ENCODE results near the gene INVS. TPM values are rescaled to one million over a fixed set of nuclear protein-coding genes. Genes with fewer than 3 reads are reported as not detected.

Gene INVS
- total RNA-seq, 1 donor from 2014 or later: 22.3 TPM

DNA sequence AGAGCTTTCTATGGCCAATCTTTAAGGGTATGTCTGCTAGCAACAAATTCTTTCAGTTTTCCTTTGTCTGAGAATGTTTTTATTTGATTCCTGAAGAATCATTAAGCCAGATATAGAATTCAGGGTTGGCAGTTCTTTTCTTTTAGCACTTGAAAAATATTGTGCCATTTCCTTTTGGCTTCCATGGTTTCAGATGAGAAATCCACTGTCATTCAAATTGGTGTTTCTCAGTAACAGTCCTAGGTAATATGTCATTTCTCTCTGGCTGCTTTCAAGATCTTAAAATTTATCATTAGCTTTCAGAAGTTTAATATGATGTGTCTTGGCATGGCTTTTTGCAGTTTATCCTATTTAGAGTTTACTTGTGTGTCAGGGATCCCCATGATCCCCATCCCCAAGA lies 186.0 kb downstream of the INVS start:
- TF ChIP-seq, protein P1, sequence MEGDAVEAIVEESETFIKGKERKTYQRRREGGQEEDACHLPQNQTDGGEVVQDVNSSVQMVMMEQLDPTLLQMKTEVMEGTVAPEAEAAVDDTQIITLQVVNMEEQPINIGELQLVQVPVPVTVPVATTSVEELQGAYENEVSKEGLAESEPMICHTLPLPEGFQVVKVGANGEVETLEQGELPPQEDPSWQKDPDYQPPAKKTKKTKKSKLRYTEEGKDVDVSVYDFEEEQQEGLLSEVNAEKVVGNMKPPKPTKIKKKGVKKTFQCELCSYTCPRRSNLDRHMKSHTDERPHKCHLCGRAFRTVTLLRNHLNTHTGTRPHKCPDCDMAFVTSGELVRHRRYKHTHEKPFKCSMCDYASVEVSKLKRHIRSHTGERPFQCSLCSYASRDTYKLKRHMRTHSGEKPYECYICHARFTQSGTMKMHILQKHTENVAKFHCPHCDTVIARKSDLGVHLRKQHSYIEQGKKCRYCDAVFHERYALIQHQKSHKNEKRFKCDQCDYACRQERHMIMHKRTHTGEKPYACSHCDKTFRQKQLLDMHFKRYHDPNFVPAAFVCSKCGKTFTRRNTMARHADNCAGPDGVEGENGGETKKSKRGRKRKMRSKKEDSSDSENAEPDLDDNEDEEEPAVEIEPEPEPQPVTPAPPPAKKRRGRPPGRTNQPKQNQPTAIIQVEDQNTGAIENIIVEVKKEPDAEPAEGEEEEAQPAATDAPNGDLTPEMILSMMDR (IDR thresholded peaks at IDR 0.05): no peak
- no peak overlapping the region for H3K4me3 ChIP-seq
- intact Hi-C loops (cut with DNase I): no loop called here
- no peaks in the 10 kb centered on the region for H3K4me1 ChIP-seq
- no peaks in the 10 kb centered on the region for H3K27me3 ChIP-seq (ENCODE audit: low read depth)
- ATAC-seq (no peak), DNase-seq (no peak)
- peaks cover 7% of the 10 kb centered on the region for H3K9me3 ChIP-seq
- no peak overlapping the region for H3K27ac ChIP-seq
- H3K36me3 ChIP-seq: peaks cover 27% of the 10 kb centered on the region

DNA sequence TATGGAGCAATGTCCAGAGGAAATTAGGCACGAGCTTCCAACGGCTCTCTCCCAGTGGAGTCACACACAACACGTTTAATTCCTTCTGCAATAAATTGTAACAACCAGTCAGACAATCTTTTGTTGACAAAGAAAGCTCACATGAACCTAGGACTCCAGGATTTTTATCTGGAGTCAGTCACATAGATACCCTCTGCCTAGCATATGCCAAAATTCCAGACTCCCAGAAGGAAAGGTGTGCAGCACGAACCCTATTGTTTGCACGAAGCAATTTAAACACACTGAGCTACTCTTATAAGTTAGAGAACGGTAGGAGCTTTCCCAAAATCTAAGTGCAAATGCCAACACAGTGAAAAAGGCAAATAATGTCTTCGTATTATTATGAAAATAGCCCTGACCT lies 186.6 kb downstream of the INVS start:
- Histone ChIP-seq H3K36me3 (peaks cover 30% of the 10 kb centered on the region), H3K27ac (no peak overlapping the region), H3K4me1 (no peaks in the 10 kb centered on the region), H3K4me3 (no peak overlapping the region), H3K27me3 (ENCODE audit: low read depth) (no peaks in the 10 kb centered on the region), H3K9me3 (peaks cover 7% of the 10 kb centered on the region)
- DNase-seq (no peak), ATAC-seq (no peak)
- TF ChIP-seq, protein P1 (IDR thresholded peaks at IDR 0.05): no peak
- intact Hi-C loops (cut with DNase I): no loop called here

DNA sequence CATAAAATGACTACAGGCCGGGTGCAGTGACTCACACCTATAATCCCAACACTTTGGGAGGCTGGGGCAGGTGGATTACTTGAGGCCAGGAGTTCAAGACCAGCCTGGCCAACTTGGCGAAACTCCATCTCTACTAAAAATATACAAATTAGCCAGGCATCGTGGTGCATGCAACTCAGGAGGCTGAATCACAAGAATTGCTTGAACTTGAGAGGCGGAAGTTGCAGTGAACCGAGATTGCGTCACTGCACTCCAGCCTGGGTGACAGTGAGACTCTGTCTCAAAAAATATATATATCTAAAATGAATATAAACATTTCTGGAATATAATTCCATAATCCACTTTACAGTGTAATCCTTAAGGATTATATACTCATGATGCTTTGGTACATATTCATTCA lies 187.2 kb downstream of the INVS start:
- Histone ChIP-seq H3K4me3 (no peak overlapping the region), H3K4me1 (no peaks in the 10 kb centered on the region), H3K9me3 (peaks cover 7% of the 10 kb centered on the region), H3K27me3 (ENCODE audit: low read depth) (no peaks in the 10 kb centered on the region), H3K27ac (no peak overlapping the region), H3K36me3 (peaks cover 37% of the 10 kb centered on the region)
- intact Hi-C loops (cut with DNase I): no loop called here
- no peak for ATAC-seq
- DNase-seq: no peak
- TF ChIP-seq, protein P1 (IDR thresholded peaks at IDR 0.05): no peak

DNA sequence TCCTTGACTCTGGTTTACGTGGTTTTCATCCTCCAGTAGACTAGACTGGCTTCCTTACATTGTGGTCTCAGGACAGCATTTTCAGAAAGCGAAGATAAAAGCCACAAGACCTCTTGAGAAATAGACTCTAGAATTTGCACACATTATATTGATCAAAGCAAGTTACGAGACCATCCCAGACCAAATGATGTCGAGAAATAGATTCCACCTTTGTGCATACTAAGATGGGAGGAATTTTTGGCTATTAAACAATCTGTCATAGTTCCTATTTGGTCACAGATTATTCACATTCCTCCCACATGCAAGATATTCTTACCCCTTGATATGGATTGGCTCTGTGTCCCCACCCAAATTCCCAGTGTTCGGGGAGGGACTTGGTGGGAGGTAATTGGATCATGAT lies 188.1 kb downstream of the INVS start:
- H3K27ac ChIP-seq: no peak overlapping the region
- intact Hi-C loops (cut with DNase I): no loop called here
- H3K27me3 ChIP-seq (ENCODE audit: low read depth): no peaks in the 10 kb centered on the region
- H3K9me3 ChIP-seq: peaks cover 7% of the 10 kb centered on the region
- DNase-seq (no peak), ATAC-seq (no peak)
- H3K4me1 ChIP-seq: no peaks in the 10 kb centered on the region
- TF ChIP-seq, protein P1 (IDR thresholded peaks at IDR 0.05): no peak
- H3K4me3 ChIP-seq: no peak overlapping the region
- H3K36me3 ChIP-seq: peaks cover 46% of the 10 kb centered on the region

DNA sequence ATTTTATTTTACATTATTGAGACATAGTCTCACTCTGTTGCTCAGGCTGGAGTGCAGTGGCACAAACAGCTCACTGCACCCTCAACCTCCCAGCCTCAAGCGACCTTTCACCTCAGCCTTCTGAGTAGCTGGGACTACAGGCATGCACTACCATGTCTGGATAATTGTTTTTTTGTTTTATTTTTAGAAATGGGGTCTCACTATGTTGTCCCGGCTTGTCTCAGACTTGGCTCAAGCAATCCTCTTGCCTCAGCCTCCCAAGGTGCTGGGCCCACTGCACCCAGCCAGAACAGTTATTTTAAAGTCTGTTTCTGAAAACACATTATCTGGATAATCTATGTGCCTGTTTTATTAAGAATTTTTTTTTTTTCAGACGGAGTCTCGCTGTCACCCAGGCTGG lies 191.7 kb downstream of the INVS start:
- no peak overlapping the region for H3K4me3 ChIP-seq
- DNase-seq: no peak
- TF ChIP-seq, protein P1 (IDR thresholded peaks at IDR 0.05): no peak
- intact Hi-C loops (cut with DNase I): no loop called here
- H3K27me3 ChIP-seq (ENCODE audit: low read depth): no peaks in the 10 kb centered on the region
- H3K9me3 ChIP-seq: peaks cover 7% of the 10 kb centered on the region
- no peaks in the 10 kb centered on the region for H3K4me1 ChIP-seq
- H3K27ac ChIP-seq: no peak overlapping the region
- ATAC-seq: no peak
- H3K36me3 ChIP-seq: peaks cover 68% of the 10 kb centered on the region

DNA sequence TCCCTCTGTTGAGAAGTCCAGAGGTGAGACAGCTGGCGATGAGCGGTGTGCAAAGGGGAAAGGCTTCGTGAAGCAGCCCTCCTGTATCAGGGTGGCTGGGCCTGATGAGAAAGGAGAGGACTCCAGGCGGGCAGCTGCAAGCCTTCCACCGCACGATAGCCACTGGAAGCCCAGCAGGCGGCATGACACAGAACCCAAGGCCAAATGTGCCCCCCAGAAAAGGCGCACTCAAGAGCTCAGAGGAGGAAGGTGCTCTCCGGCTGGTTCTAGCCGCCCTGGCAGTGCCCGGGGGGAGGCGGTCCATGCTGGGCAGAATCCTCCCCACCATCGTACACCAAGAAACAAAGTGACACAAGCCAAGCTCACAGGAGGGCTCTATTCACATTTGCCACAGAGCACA lies 193.4 kb downstream of the INVS start:
- H3K27me3 ChIP-seq (ENCODE audit: low read depth): no peaks in the 10 kb centered on the region
- no peak overlapping the region for H3K27ac ChIP-seq

More for the DNA sequence above, 193.4 kb downstream of the INVS start:
- no peak for DNase-seq
- intact Hi-C loops (cut with DNase I): no loop called here
- peaks cover 7% of the 10 kb centered on the region for H3K9me3 ChIP-seq
- no peaks in the 10 kb centered on the region for H3K4me1 ChIP-seq
- H3K4me3 ChIP-seq: no peak overlapping the region
- TF ChIP-seq, protein P1 (IDR thresholded peaks at IDR 0.05): no peak
- H3K36me3 ChIP-seq: peaks cover 76% of the 10 kb centered on the region
- ATAC-seq: no peak

All from lower lobe of right lung (tissue), 2 donors.